Measurements from ENCODE around the gene PREX1. TPM values are rescaled to one million over a fixed set of nuclear protein-coding genes. Genes with fewer than 3 reads are reported as not detected.

The PREX1 gene
- total RNA-seq, 1 donor: 14.1 TPM

- no peak for TF ChIP-seq CTCF (IDR thresholded peaks at IDR 0.05; ENCODE audit: extremely low read depth, low read depth, low read length)
- Histone ChIP-seq H3K9me3 (ENCODE audit: low read depth, low read length) (no peaks in the 10 kb centered on the region), H3K79me2 (ENCODE audit: insufficient read depth, low read length) (no peaks in the 10 kb centered on the region), H3K27me3 (ENCODE audit: insufficient read depth, low read length) (no peaks in the 10 kb centered on the region), H3K4me1 (ENCODE audit: insufficient read depth, low read length) (peaks cover 34% of the 10 kb centered on the region), H4K20me1 (ENCODE audit: insufficient read depth, low read length) (no peaks in the 10 kb centered on the region), H3K4me3 (ENCODE audit: insufficient read depth, low read length) (no peak overlapping the region), H3K27ac (ENCODE audit: low read depth, low read length) (no peak overlapping the region), H3K36me3 (ENCODE audit: insufficient read depth, low read length) (peaks cover 3% of the 10 kb centered on the region), H2AFZ (ENCODE audit: low read length) (no peak overlapping the region), H3K4me2 (ENCODE audit: insufficient read depth, low read length) (no peak overlapping the region)
- DNase-seq (ENCODE audit: insufficient read length, low spot score, missing footprints): peak; percentile 21
Measured at GRCh38 chr20:48681201-48681872, 146.5 kb downstream of the PREX1 start.

- DNase-seq (ENCODE audit: insufficient read length, low spot score, missing footprints): no peak
- H2AFZ ChIP-seq (ENCODE audit: low read length): no peak overlapping the region
- H3K27me3 ChIP-seq (ENCODE audit: insufficient read depth, low read length): no peaks in the 10 kb centered on the region
- no peak overlapping the region for H3K4me3 ChIP-seq (ENCODE audit: insufficient read depth, low read length)
- H3K9me3 ChIP-seq (ENCODE audit: low read depth, low read length): no peaks in the 10 kb centered on the region
- H3K79me2 ChIP-seq (ENCODE audit: insufficient read depth, low read length): no peaks in the 10 kb centered on the region
- TF ChIP-seq CTCF (IDR thresholded peaks at IDR 0.05; ENCODE audit: extremely low read depth, low read depth, low read length): no peak
- H3K4me2 ChIP-seq (ENCODE audit: insufficient read depth, low read length): no peak overlapping the region
- H3K36me3 ChIP-seq (ENCODE audit: insufficient read depth, low read length): peaks cover 3% of the 10 kb centered on the region
- no peaks in the 10 kb centered on the region for H4K20me1 ChIP-seq (ENCODE audit: insufficient read depth, low read length)
- H3K27ac ChIP-seq (ENCODE audit: low read depth, low read length): no peak overlapping the region
- peaks cover 28% of the 10 kb centered on the region for H3K4me1 ChIP-seq (ENCODE audit: insufficient read depth, low read length)
Measured at GRCh38 chr20:48680650-48681049, 147.1 kb downstream of the PREX1 start.

- peaks cover 19% of the 10 kb centered on the region for H3K4me1 ChIP-seq (ENCODE audit: insufficient read depth, low read length)
Measured at GRCh38 chr20:48679599-48679998, 148.2 kb downstream of the PREX1 start.

More at GRCh38 chr20:48679599-48679998, 148.2 kb downstream of the PREX1 start:
- Histone ChIP-seq H3K79me2 (ENCODE audit: insufficient read depth, low read length) (no peaks in the 10 kb centered on the region), H3K4me2 (ENCODE audit: insufficient read depth, low read length) (no peak overlapping the region), H3K27ac (ENCODE audit: low read depth, low read length) (no peak overlapping the region), H3K4me3 (ENCODE audit: insufficient read depth, low read length) (no peak overlapping the region), H2AFZ (ENCODE audit: low read length) (no peak overlapping the region), H4K20me1 (ENCODE audit: insufficient read depth, low read length) (no peaks in the 10 kb centered on the region), H3K9me3 (ENCODE audit: low read depth, low read length) (no peaks in the 10 kb centered on the region), H3K36me3 (ENCODE audit: insufficient read depth, low read length) (peaks cover 3% of the 10 kb centered on the region), H3K27me3 (ENCODE audit: insufficient read depth, low read length) (no peaks in the 10 kb centered on the region)
- no peak for TF ChIP-seq CTCF (IDR thresholded peaks at IDR 0.05; ENCODE audit: extremely low read depth, low read depth, low read length)
- DNase-seq (ENCODE audit: insufficient read length, low spot score, missing footprints): peak; percentile 15

Measured in osteoblast (primary cell).